GM12878 (cell line): ENCODE measurements around the gene DNAJB6. TPM values are rescaled to one million over a fixed set of nuclear protein-coding genes. Genes with fewer than 3 reads are reported as not detected.

Source experiments
- NR2C1 ChIP-seq: fragments of 450-650 bp; IDR thresholded peaks from 2 replicates; pipeline ENCODE4 v1.6.1; 2017; ENCODE audit warnings: antibody characterized with exemption, mild to moderate bottlenecking, moderate library complexity
- polyA plus RNA-seq, 11 experiments: library from polyadenylated mRNA; depleted of rRNA in 4 of 11; unstranded in 6 of 11; stranded (reverse) in 5 of 11; fragments of >200 nt; fragmentation: Nextera tagmentation in 4 of 11; fragmentation: Illumina TruSeq in 1 of 11; extraction: Ambion mirVana in 4 of 11; extraction: Trizol in 1 of 11; gene quantifications; 1 replicate in 1 of 11; 2 replicates in 10 of 11; pipeline versions ENCODE4 v1.2.1 to v1.2.3, GENCODE V29; 2011 to 2016; ENCODE audit warnings: inconsistent platforms in 2 of 11, missing spikeins in 2 of 11, low read depth in 1 of 11
- total RNA-seq, 4 experiments: library from RNA; depleted of rRNA in 3 of 4; stranded (reverse); fragments of >200 nt in 3 of 4; fragmentation: Illumina TruSeq in 1 of 4; extraction: Trizol in 1 of 4; gene quantifications; 2 replicates each; pipeline versions ENCODE4 v1.2.1 to v1.2.3, GENCODE V29; 2013 to 2021
- TF ChIP-seq, protein P1 (sequence below): IDR thresholded peaks from 2 replicates; pipeline ENCODE4 v1.6.1; 2012; ENCODE audit warnings: low read depth, low read length, improper control_type of control experiment

The DNAJB6 gene
- total and polyA plus RNA-seq, 10 of the 15 experiments (the other 5 are each of a cell fraction or from before 2014, with no cell fraction given): 34.5 to 117 (median 53.1) TPM

DNA sequence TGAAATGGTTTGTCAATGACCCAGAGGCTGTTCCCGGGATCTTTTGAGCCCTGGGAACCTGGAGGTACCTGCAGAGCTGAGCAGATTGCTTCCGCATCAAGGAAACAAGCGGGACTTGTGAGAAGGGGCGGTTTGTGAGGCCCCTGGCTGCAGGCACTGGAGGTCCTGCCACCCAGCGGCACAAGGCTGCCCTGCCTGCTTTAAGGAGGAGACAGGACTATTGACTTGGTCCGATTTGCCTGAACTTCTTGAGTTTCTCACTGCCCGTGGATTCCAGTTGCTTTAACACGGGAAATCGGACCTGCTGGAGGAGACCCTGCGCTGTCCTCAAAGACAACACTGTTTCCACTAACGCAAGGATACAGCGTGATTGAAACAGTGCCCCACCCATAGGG, 130.1 kb downstream of the DNAJB6 start (continued):
- TF ChIP-seq, protein P1, sequence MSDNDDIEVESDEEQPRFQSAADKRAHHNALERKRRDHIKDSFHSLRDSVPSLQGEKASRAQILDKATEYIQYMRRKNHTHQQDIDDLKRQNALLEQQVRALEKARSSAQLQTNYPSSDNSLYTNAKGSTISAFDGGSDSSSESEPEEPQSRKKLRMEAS: no peak
- TF ChIP-seq NR2C1: no peak

Other genes with a start within 250 kb of the DNAJB6 start
- gene UBE3C, start 198.1 kb upstream of the DNAJB6 start, total RNA-seq (2014; rRNA removed): 65.9 and 82.0 TPM in 2 replicates
- 59.9 and 60.2 TPM in 2 replicates for gene UBE3C, start 198.1 kb upstream of the DNAJB6 start, total RNA-seq (2014; rRNA removed; fragmentation: Illumina TruSeq; extraction: Trizol)
- 48.2 and 51.7 TPM in 2 replicates for gene UBE3C, start 198.1 kb upstream of the DNAJB6 start, total RNA-seq (2021)
- gene UBE3C, start 198.1 kb upstream of the DNAJB6 start, polyA plus RNA-seq (2011; rRNA removed): 47.2 and 54.8 TPM in 2 replicates
- gene UBE3C, start 198.1 kb upstream of the DNAJB6 start, polyA plus RNA-seq (2014; fragmentation: Illumina TruSeq; extraction: Trizol): 46.0 and 57.9 TPM in 2 replicates
- gene UBE3C, start 198.1 kb upstream of the DNAJB6 start, polyA plus RNA-seq (2014; fragmentation: Nextera tagmentation; extraction: Ambion mirVana): 10 to 100 TPM in 1 of 2 experiments, 1 to 10 TPM in 1; 7.9 to 10.8 TPM
- gene UBE3C, start 198.1 kb upstream of the DNAJB6 start, polyA plus RNA-seq (2014; rRNA removed): 41.0 and 44.5 TPM in 2 replicates
- gene UBE3C, start 198.1 kb upstream of the DNAJB6 start, polyA plus RNA-seq (2016; fragmentation: Nextera tagmentation; extraction: Ambion mirVana): 10 to 100 TPM; 17.6 to 26.4 TPM